IMR-90 (cell line): ENCODE data around the gene PAM16. TPM values are rescaled to one million over a fixed set of nuclear protein-coding genes. Genes with fewer than 3 reads are reported as not detected.

Experiments
- ATAC-seq: fragments of 200-7000 bp; cut with Tn5 transposase; 2 replicates; pipeline ENCODE4 v1.9.1; 2020; ENCODE audit warnings: low read depth, mild to moderate bottlenecking, moderate library complexity
- BruUV-seq: library from RNA; stranded (reverse); fragments of 400-500 nt; replicated peaks from 2 replicates; lab custom pipeline; 2021; lab: Mats Ljungman, UMichigan
- CTCF ChIA-PET: fragments of 300-600 bp; formaldehyde crosslinking; extraction: SDS; loops from one replicate; lab custom pipeline; 2021; ENCODE audit warnings: antibody characterized with exemption; lab: Yijun Ruan, JAX
- POLR2A ChIA-PET: fragments of 300-600 bp; sonication (Branson Sonifier 250); formaldehyde crosslinking; loops from one replicate; lab custom pipeline; 2022; ENCODE audit warnings: antibody characterized with exemption; ENCODE audit not compliant: unreplicated experiment; lab: Charles Lee
- DNase-seq: peaks from one replicate; pipeline ENCODE4 v3.0.0; 2013
- H2AFZ ChIP-seq: replicated peaks from 2 replicates; pipeline ENCODE3; 2013; ENCODE audit warnings: low read length, mild to moderate bottlenecking; ENCODE audit not compliant: poor library complexity
- H2AK5ac ChIP-seq: 2 replicates; pipeline ENCODE4 v1.6.1; 2013; ENCODE audit warnings: low read depth, low read length, inconsistent platforms
- H2AK9ac ChIP-seq: replicated peaks from 2 replicates; pipeline ENCODE3; 2013; ENCODE audit warnings: mild to moderate bottlenecking, low read depth, low read length, moderate library complexity; ENCODE audit not compliant: poor library complexity
- H2BK120ac ChIP-seq: 2 replicates; pipeline ENCODE4 v1.6.1; 2013; ENCODE audit warnings: low read depth, low read length, inconsistent platforms
- H2BK15ac ChIP-seq: 3 replicates; pipeline ENCODE4 v1.6.1; 2013; ENCODE audit warnings: low read depth, low read length, inconsistent platforms
- H2BK20ac ChIP-seq: 2 replicates; pipeline ENCODE4 v1.6.1; 2013; ENCODE audit warnings: low read depth, mild to moderate bottlenecking, inconsistent platforms, low read length, moderate library complexity
- H2BK5ac ChIP-seq: 2 replicates; pipeline ENCODE4 v1.6.1; 2013; ENCODE audit warnings: mild to moderate bottlenecking, low read depth, low read length, inconsistent platforms; ENCODE audit not compliant: poor library complexity, severe bottlenecking
- H3K14ac ChIP-seq: replicated peaks from 2 replicates; pipeline ENCODE4 v1.6.1; 2013; ENCODE audit warnings: low read depth, low read length, inconsistent platforms
- H3K18ac ChIP-seq: 2 replicates; pipeline ENCODE4 v1.6.1; 2013; ENCODE audit warnings: low read depth, low read length, control low read depth
- H3K23ac ChIP-seq: 2 replicates; pipeline ENCODE4 v1.6.1; 2013; ENCODE audit warnings: low read depth, low read length, inconsistent platforms
- H3K27ac ChIP-seq: 2 replicates; pipeline ENCODE4 v1.5.1; 2013; ENCODE audit warnings: mild to moderate bottlenecking, control low read depth, low read length; ENCODE audit not compliant: insufficient read depth
- H3K27me3 ChIP-seq: 2 replicates; pipeline ENCODE4 v1.6.1; 2013; ENCODE audit warnings: low read length; ENCODE audit not compliant: control insufficient read depth, insufficient read depth
- H3K36me3 ChIP-seq: 2 replicates; pipeline ENCODE4 v1.6.1; 2013; ENCODE audit warnings: low read length, mixed read lengths; ENCODE audit not compliant: control insufficient read depth, insufficient read depth
- H3K4ac ChIP-seq: 2 replicates; pipeline ENCODE4 v1.6.1; 2013; ENCODE audit warnings: low read depth, low read length, inconsistent platforms
- H3K4me1 ChIP-seq: 2 replicates; pipeline ENCODE4 v1.6.1; 2013; ENCODE audit warnings: low read length, mixed read lengths; ENCODE audit not compliant: control insufficient read depth, insufficient read depth
- H3K4me2 ChIP-seq: 2 replicates; pipeline ENCODE4 v1.6.1; 2013; ENCODE audit warnings: low read depth, mild to moderate bottlenecking, control low read depth, low read length, moderate library complexity
- H3K4me3 ChIP-seq: 2 replicates; pipeline ENCODE4 v1.5.1; 2013; ENCODE audit warnings: low read depth, mild to moderate bottlenecking, control low read depth, low read length, moderate library complexity; ENCODE audit not compliant: insufficient read depth
- H3K56ac ChIP-seq: 2 replicates; pipeline ENCODE4 v1.6.1; 2013; ENCODE audit warnings: low read length, inconsistent platforms; ENCODE audit not compliant: insufficient read depth; ENCODE audit errors: extremely low read depth
- H3K79me1 ChIP-seq, 2 experiments: 2 replicates each; pipeline ENCODE4 v1.6.1; 2013; ENCODE audit warnings: low read length in 2 of 2, inconsistent platforms in 1 of 2, low read depth in 1 of 2
- H3K9ac ChIP-seq: 2 replicates; pipeline ENCODE4 v1.6.1; 2013; ENCODE audit warnings: low read depth, low read length, control low read depth
- H3K9me1 ChIP-seq: 2 replicates; pipeline ENCODE4 v1.6.1; 2013; ENCODE audit warnings: low read length, inconsistent platforms; ENCODE audit not compliant: insufficient read depth
- H3K9me3 ChIP-seq: 2 replicates; pipeline ENCODE4 v1.6.1; 2013; ENCODE audit warnings: low read length; ENCODE audit not compliant: control insufficient read depth, insufficient read depth
- H4K20me1 ChIP-seq: 2 replicates; pipeline ENCODE4 v1.6.1; 2013; ENCODE audit warnings: low read length, inconsistent platforms; ENCODE audit not compliant: insufficient read depth
- H4K5ac ChIP-seq: 2 replicates; pipeline ENCODE4 v1.6.1; 2013; ENCODE audit warnings: mild to moderate bottlenecking, low read depth, low read length, control low read depth
- H4K8ac ChIP-seq, 2 experiments: 2 replicates each; pipeline ENCODE4 v1.6.1; 2013; ENCODE audit warnings: low read depth in 2 of 2, low read length in 2 of 2, control low read depth in 1 of 2, inconsistent platforms in 1 of 2
- H4K91ac ChIP-seq: 2 replicates; pipeline ENCODE4 v1.6.1; 2013; ENCODE audit warnings: low read depth, low read length, inconsistent platforms; ENCODE audit not compliant: insufficient read depth
- CTCF ChIP-seq: conservative IDR thresholded peaks from 2 replicates; pipeline ENCODE4 v1.5.1; 2012; ENCODE audit warnings: mild to moderate bottlenecking, low read depth, low read length, improper control_type of control experiment
- FOS ChIP-seq: fragments of 150-350 bp; IDR thresholded peaks from 2 replicates; pipeline ENCODE4 v1.6.1; 2016; ENCODE audit warnings: low read depth, low read length
- RAD21 ChIP-seq: IDR thresholded peaks from 2 replicates; pipeline ENCODE4 v1.6.1; 2012; ENCODE audit warnings: low read length, improper control_type of control experiment
- WGBS, 2 experiments: methylation state at CpG; one replicate each; pipeline versions ENCODE4 v1.1.5 to v1.1.7; 2013; ENCODE audit warnings: missing lambda C conversion rate in 2 of 2; ENCODE audit not compliant: insufficient read length in 1 of 2; ENCODE audit errors: extremely low coverage in 2 of 2; 5-methylcytosine and 5-hydroxymethylcytosine counted together
- dilution Hi-C: fragments of 300-500 bp; cut with HindIII; formaldehyde crosslinking; loops from one replicate; pipeline ENCODE4 v1.14.3; 2018; ENCODE audit warnings: low sequenced_read_pairs; ENCODE audit not compliant: unreplicated experiment
- in situ Hi-C: fragments of 300-500 bp; cut with MboI; formaldehyde crosslinking; loops from 3 replicates; pipeline ENCODE4 v1.14.3; 2019; ENCODE audit warnings: low sequenced_read_pairs, inconsistent platforms, mixed read lengths
- intact Hi-C: fragments of 100-400 bp; cut with micrococcal nuclease; formaldehyde crosslinking; loops from 2 replicates; pipeline ENCODE4 v1.10.0; 2022
- polyA plus RNA-seq, 3 experiments: library from polyadenylated mRNA; depleted of rRNA; stranded (reverse); fragments of >200 nt; gene quantifications; 2 replicates each; pipeline ENCODE4 v1.2.3, GENCODE V29; 2012; ENCODE audit warnings: low replicate concordance in 1 of 3
- total RNA-seq: library from RNA; depleted of rRNA; stranded (reverse); fragments of >200 nt; gene quantifications from 2 replicates; pipeline ENCODE4 v1.2.3, GENCODE V29; 2012

The PAM16 gene
- total and polyA plus RNA-seq, 2 of the 4 experiments (the other 2 are of a cell fraction): 17.9 to 48.4 TPM

- no peak overlapping the region for H3K4me2 ChIP-seq
- dilution Hi-C loops: no loop called here
- H3K79me1 ChIP-seq: peaks cover 0 to 91% of the 10 kb centered on the region in 2 experiments; a peak in 3 of 4 replicates
- H3K9me1 ChIP-seq: peaks cover 14% of the 10 kb centered on the region
- in situ Hi-C loops: no loop called here
- no peak overlapping the region for H2BK15ac ChIP-seq
- TSS peak; percentile 68 for BruUV-seq
- no peak overlapping the region for H2BK5ac ChIP-seq
- H2AFZ ChIP-seq: no peak overlapping the region
- no peaks in the 10 kb centered on the region for H3K27me3 ChIP-seq
- no peak overlapping the region for H2BK120ac ChIP-seq
- H3K4ac ChIP-seq: no peak overlapping the region
- H3K4me1 ChIP-seq: peaks cover 30% of the 10 kb centered on the region
- H3K56ac ChIP-seq: no peak overlapping the region
- H4K91ac ChIP-seq: no peak overlapping the region
- no peak overlapping the region for H2AK9ac ChIP-seq
- H3K23ac ChIP-seq: no peak overlapping the region
- peaks cover 93% of the 10 kb centered on the region for H4K20me1 ChIP-seq
- H3K4me3 ChIP-seq: no peak overlapping the region
- H2BK20ac ChIP-seq: no peak overlapping the region
- peaks cover 50% of the 10 kb centered on the region for H3K36me3 ChIP-seq
- H3K18ac ChIP-seq: no peak overlapping the region
- H3K9ac ChIP-seq: no peak overlapping the region
- H4K8ac ChIP-seq: no peak overlapping the region
- intact Hi-C loops: no loop called here
- no peak for DNase-seq
- ChIA-PET POLR2A (no interaction called here), CTCF (no interaction called here)
- no peak for TF ChIP-seq FOS
- TF ChIP-seq RAD21: no peak
- TF ChIP-seq CTCF: no peak
- H3K27ac ChIP-seq: no peak overlapping the region
- no peak for ATAC-seq
- H4K5ac ChIP-seq: no peak overlapping the region
- 90% methylated on average over 2 of the region's 21 CpGs; no CpG with 5 or more reads in 1 of the 2 experiments for WGBS, 2 experiments
- H3K9me3 ChIP-seq: no peaks in the 10 kb centered on the region
- no peak overlapping the region for H3K14ac ChIP-seq
- no peak overlapping the region for H2AK5ac ChIP-seq
These were observed 31.8 kb upstream of the PAM16 start for GRCh38 chr16:4382795-4383357.
